GM18861 (cell line): ENCODE data around the gene CACNA1S.

Experiments used
- ATAC-seq: cut with Tn5 transposase; IDR thresholded peaks from one replicate; pipeline ENCODE4 v1.9.1; 2021; ENCODE audit not compliant: unreplicated experiment

Gene CACNA1S

GRCh38 chr1:201065686-201066085, 46.5 kb downstream of the CACNA1S start:
- ATAC-seq: no peak

DNA sequence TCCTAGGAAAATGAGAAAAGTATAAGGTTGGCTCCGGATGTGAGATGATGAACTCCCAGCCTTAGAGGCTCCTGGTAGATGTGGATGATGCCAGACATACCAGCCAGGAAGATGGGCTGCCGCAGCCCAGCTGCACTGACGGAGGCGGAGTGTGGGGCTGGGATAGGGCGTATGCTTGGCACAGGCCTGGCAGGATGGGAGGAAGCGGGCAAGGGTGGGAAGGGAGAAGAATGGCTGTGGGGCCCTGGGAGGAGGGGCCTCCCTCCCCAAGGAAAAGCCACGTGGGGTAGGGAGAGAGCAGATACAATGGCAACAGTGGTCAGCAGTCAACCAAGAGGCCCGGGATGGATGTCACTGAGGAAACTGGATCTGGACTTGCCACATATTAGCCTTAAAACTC, 47.4 kb downstream of the CACNA1S start:
- no peak for ATAC-seq

DNA sequence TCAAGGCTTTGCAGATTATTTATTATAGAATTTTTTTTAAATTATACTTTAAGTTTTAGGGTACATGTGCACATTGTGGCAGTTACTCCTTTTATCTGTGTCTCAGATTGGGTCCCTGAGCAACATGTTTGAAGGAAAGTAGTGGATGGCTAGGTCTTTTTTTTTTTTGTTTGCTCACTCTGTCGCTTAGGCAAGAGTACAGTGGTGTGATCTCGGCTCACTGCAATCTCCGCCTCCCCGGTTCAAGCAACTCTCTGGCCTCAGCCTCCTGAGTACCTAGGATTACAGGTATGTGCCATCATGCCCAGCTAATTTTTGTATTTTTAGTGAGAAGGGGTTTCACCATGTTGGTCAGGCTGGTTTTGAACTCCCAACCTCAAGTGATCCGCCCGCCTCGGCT, 49.1 kb downstream of the CACNA1S start:
- no peak for ATAC-seq

GRCh38 chr1:201062511-201063091, 49.6 kb downstream of the CACNA1S start:
- ATAC-seq: no peak

DNA sequence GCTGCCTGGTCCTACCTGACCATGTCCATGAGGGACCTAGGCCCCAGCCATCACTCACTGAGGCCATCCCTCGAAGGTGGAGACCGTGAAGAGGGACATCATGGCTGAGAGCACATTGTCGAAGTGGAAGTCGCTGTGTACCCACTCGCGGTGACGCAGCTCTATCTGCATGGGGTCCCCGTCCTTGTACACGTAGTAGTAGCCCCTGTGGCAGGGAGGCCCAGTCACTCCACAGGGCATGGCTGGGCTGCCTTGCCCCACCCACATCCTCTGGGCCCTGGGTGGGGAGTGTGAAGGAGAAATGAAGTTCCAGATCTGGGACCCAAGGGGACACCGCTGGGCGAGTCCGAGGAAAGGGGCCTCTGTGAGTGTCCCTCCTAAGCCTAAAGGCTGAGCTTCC, 50.3 kb downstream of the CACNA1S start:
- ATAC-seq: no peak

DNA sequence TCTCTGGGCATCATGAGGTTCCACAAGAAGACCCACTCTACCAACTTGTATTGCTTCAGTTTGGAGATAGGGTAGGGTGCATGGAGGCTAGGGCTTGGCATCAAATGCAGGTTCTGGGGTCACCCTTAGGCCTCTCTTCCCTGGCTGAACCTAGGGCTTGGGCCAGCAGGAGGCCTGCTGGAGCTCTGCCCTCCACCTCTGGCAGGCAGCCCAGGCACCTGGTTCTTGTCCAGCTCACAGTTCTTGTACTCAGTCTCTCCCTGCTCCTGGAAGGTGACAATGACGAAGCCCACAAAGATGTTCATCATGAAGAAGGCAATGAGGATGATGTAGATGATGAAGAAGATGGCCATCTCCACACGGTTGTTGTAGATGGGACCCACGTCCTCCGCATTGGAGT, 51.2 kb downstream of the CACNA1S start:
- no peak for ATAC-seq

DNA sequence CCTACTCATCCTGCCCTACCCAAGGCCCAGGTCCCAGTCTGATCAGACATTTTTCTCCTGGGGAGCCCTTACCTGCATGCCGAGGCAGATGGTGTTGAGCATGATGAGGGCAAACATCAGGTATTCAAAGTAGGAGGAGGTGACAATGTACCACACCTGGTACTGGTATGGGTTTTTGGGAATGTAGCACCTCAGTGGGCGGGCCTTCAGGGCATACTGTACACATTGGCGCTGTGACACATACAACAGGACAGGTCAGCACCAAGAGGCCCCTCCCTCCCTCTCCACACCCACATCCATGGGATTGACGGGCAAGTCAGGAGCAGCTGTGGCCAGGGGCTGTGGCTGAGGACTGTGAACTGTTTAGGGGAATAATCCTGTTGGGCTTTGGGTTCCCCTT, 51.6 kb downstream of the CACNA1S start:
- ATAC-seq: no peak

- ATAC-seq: no peak
Observed at GRCh38 chr1:201059871-201060555, 52.2 kb downstream of the CACNA1S start.

DNA sequence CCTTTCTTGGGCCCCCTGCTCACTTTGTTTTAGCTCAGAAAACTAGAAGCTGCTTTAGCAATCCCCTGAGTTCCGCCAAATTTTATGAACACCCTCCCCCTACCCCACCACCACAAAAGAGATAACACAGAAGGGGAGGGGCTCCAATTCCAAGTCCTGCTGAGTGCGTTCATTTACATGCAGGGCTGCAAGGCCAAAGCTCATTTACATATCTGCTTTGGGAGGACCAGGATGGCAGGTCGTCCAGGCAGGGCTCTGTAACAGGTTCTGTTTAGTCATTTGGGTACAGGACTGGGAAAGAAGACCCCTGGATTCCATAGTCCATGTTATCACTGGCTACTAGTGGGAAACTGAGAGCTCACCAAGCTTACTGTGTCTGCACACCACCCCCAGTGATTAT, 52.8 kb downstream of the CACNA1S start:
- no peak for ATAC-seq

DNA sequence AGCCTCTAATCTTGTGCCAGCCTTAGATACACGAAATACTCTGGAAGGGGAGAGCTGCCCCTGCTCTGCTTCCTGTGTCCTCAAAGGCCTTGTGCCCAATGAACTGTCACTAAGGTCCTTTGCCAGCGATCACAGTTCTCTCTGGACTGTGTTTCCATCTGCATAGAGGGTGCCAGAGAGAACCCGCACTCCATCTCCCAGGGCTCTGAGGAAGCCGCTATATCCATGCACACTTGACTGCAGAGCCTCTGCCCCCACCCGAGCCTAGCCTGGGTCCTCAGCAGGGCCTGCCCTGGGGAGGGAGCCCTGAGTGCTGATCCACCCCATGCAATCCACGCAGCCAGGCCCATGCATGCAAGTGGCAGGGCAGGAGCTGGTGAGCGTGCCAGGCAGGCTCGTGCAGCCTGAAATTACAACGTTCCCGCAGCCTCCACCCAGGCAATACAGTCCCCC, 58.1 kb downstream of the CACNA1S start:
- no peak for ATAC-seq

- ATAC-seq: no peak
Observed at GRCh38 chr1:201053155-201053860, 58.9 kb downstream of the CACNA1S start.

DNA sequence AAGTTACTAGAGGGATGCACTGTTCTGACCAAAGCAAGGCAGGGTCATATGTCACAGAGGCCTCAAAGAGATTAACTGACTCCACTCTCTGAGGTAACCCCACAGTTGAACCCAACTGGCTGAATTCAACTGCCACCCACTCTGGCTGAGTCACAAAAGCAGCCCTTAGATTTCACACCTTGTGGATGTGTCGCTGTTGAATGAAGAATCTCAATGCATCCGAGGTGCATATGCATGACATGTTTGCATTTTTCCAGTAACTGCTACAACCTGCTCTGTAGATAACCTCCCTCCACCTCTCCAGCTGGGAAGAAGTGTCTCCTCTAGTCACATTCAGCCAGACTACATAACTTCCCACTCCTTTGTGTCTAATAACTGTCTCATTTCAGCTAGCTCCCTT, 60.8 kb downstream of the CACNA1S start:
- ATAC-seq: no peak

DNA sequence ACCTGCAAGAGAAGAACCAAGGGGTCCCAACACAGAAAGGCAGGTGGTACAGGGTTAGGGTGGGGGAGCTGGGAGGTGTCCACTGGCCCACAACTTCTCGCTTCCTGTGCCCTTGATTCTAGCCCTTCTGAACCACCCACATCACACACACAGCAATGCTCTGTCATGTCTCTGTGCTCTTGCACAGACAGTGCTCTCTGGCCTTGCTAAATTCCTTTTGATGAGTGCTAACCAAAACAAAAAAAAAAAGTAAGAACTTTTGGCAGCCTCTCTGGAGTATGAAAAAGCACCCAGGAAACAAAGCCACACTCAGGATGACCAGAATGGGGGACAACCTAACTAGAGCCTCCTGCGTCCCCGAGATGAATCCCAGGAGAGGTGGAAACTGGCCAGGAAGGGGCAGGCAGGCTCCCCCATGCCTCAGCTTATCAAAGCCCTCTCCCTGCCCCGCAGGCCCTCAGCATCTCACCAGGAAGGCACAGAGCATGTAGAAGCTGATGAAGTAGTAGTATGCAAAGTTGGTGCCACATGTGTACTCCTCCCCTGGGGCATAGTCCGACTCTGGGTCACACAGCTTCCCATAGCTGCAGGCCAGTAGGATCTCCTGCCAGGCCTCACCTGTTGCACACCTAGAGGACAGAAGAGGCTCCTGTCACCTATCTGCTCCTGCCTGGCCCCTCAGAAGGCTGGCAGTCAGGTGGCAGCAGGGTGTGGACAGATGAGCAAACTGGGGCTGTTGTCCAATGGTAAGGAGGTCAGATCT, 61.5 kb downstream of the CACNA1S start:
- no peak for ATAC-seq

- no peak for ATAC-seq
Observed at GRCh38 chr1:201049248-201049831, 62.9 kb downstream of the CACNA1S start.

GRCh38 chr1:201048521-201048920, 63.7 kb downstream of the CACNA1S start:
- no peak for ATAC-seq

GRCh38 chr1:201044119-201044518, 68.1 kb downstream of the CACNA1S start:
- ATAC-seq: no peak

GRCh38 chr1:201042779-201043461, 69.3 kb downstream of the CACNA1S start:
- ATAC-seq: peak; percentile 67

DNA sequence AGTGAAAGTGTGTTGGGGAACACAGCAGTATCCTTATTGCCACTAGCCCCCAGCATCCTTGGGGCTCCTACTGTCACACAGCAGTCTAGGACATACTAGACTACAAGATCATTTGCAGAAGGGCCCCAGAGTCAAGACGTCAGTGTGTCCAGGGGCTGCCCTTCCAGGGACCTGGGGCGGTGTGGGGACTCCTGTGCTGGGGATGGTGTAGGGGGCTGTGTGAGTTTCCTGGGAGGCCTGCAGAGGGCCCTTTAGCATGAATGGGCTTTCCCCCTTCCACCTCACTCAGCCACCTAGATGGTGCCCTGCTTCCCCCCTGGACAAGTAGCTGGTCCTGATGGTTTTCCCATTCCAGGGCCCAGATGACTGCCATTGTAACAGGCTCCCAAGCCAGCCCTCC, 71.2 kb downstream of the CACNA1S start:
- ATAC-seq: no peak

DNA sequence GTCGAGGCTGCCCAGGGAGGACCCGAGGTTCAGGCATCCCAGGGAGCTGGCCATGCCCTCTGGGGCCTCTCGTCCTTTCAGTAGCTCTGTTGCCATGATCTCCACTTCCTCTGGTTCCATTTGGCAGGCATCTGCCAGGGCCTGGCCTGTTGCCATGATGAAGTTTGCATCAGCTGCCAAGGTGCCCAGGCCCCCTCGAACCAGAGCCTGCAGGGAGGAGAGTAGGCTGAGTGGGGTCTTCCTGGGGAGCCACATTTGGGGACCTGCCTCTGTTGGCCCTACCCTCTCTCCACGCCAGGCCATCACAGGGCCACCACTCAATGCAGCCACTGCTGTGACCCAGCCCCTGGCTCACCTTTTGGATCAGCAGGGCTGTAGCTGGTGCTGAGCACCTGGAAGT, 72.3 kb downstream of the CACNA1S start:
- no peak for ATAC-seq

- ATAC-seq: no peak
Observed at GRCh38 chr1:201039418-201039817, 72.8 kb downstream of the CACNA1S start.
